IPS-NIHi11 (cell line): ENCODE data around the gene ALG12.
"Not testable (repeated sequence)": the region's sequence is repeated elsewhere in the genome, so short reads cannot be mapped to it uniquely, and the experiment has no call there.

Experiments used
- DNase-seq: peaks from one replicate; pipeline ENCODE4 v3.0.0; 2012; ENCODE audit warnings: mixed read lengths, low spot score

The ALG12 gene

GRCh38 chr22:49866646-49867045 is 51.6 kb downstream of the ALG12 start:
- no peak for DNase-seq

GRCh38 chr22:49866134-49866533 is 52.1 kb downstream of the ALG12 start:
- DNase-seq: no peak

GRCh38 chr22:49865156-49865555 is 53.1 kb downstream of the ALG12 start:
- DNase-seq: no peak

GRCh38 chr22:49863931-49864330 is 54.3 kb downstream of the ALG12 start:
- DNase-seq: no peak

- no peak for DNase-seq
Measured at GRCh38 chr22:49862496-49862776, 55.8 kb downstream of the ALG12 start.

GRCh38 chr22:49861642-49862495 is 56.4 kb downstream of the ALG12 start:
- no peak for DNase-seq

GRCh38 chr22:49858827-49859226 is 59.4 kb downstream of the ALG12 start:
- DNase-seq: no peak

GRCh38 chr22:49856766-49857618 is 61.2 kb downstream of the ALG12 start:
- DNase-seq: no peak

GRCh38 chr22:49856343-49856742 is 61.9 kb downstream of the ALG12 start:
- no peak for DNase-seq

GRCh38 chr22:49855251-49855911 is 62.9 kb downstream of the ALG12 start:
- no peak for DNase-seq

GRCh38 chr22:49853981-49854831 is 64.0 kb downstream of the ALG12 start:
- DNase-seq: peak; percentile 74

- peak; percentile 99 for DNase-seq
Measured at GRCh38 chr22:49852898-49853894, 65.0 kb downstream of the ALG12 start, which contains the start of gene ZBED4. Gene ZBED4 (plus strand): TSS chr22:49853844. CDS start chr22:49883663, 29,819 bp downstream.

GRCh38 chr22:49852568-49852897 is 65.7 kb downstream of the ALG12 start:
- not testable (repeated sequence) for DNase-seq

GRCh38 chr22:49850959-49851802 is 67.1 kb downstream of the ALG12 start:
- no peak for DNase-seq
